HepG2 (cell line): Measurements from ENCODE around the gene RAPGEF5.
A peak's percentile ranks its signal among the peaks of the same experiment; 100 is the strongest.

Experiments used
- ELF4 ChIP-seq: sonication (generic); formaldehyde crosslinking; IDR thresholded peaks from 2 replicates; pipeline ENCODE4 v1.5.0; 2020; ENCODE audit warnings: missing genetic modification reagents, mild to moderate bottlenecking, moderate library complexity, borderline replicate concordance
- EP300 ChIP-seq, 3 experiments: sonication (generic) in 1 of 3; formaldehyde crosslinking in 1 of 3; IDR thresholded peaks; 2 replicates each; pipeline versions ENCODE4 v1.5.1 to v1.6.1; 2011 to 2020; ENCODE audit warnings: low read depth in 2 of 3, low read length in 2 of 3, borderline replicate concordance in 1 of 3, improper control_type of control experiment in 1 of 3, mild to moderate bottlenecking in 1 of 3, missing genetic modification reagents in 1 of 3, moderate library complexity in 1 of 3
- ETV5 ChIP-seq: IDR thresholded peaks from 2 replicates; pipeline ENCODE4 v1.6.1; 2018; ENCODE audit warnings: missing biosample characterization, missing genetic modification reagents, inconsistent platforms, borderline replicate concordance
- FOXM1 ChIP-seq: sonication (generic); formaldehyde crosslinking; IDR thresholded peaks from 2 replicates; pipeline ENCODE4 v1.5.0; 2020; ENCODE audit warnings: missing genetic modification reagents
- KAT2B ChIP-seq: fragments of 150-350 bp; IDR thresholded peaks from 2 replicates; pipeline ENCODE4 v1.6.1; 2014; ENCODE audit warnings: low read depth, low read length, borderline replicate concordance
- MTF1 ChIP-seq: sonication (generic); formaldehyde crosslinking; IDR thresholded peaks from 2 replicates; pipeline ENCODE4 v1.5.0; 2020; ENCODE audit warnings: missing genetic modification reagents
- POLR2A ChIP-seq, 2 experiments: IDR thresholded peaks; 2 replicates each; pipeline ENCODE4 v1.6.1; 2011; ENCODE audit warnings: low read depth in 2 of 2, low read length in 2 of 2, mild to moderate bottlenecking in 1 of 2, moderate library complexity in 1 of 2; ENCODE audit not compliant: insufficient read depth in 1 of 2
- POLR2AphosphoS2 ChIP-seq: IDR thresholded peaks from 2 replicates; pipeline ENCODE4 v1.6.1; 2011; ENCODE audit warnings: low read depth, low read length, improper control_type of control experiment
- REST ChIP-seq, 2 experiments: IDR thresholded peaks; 2 replicates each; pipeline ENCODE4 v1.6.1; 2011 to 2012; ENCODE audit warnings: low read length in 2 of 2, borderline replicate concordance in 1 of 2, low read depth in 1 of 2, mild to moderate bottlenecking in 1 of 2, moderate library complexity in 1 of 2
- TEAD3 ChIP-seq: optimal IDR thresholded peaks from 2 replicates; pipeline ENCODE3; 2016; ENCODE audit warnings: borderline replicate concordance
- TF ChIP-seq, protein P1 (sequence below): sonication (generic); formaldehyde crosslinking; IDR thresholded peaks from 2 replicates; pipeline ENCODE4 v1.5.0; 2020; ENCODE audit warnings: mild to moderate bottlenecking, missing genetic modification reagents, moderate library complexity
- TF ChIP-seq, protein P2 (sequence below): IDR thresholded peaks from 2 replicates; pipeline ENCODE4 v1.6.1; 2016; ENCODE audit warnings: low read depth, missing genetic modification reagents, missing compliant biosample characterization
- TF ChIP-seq, protein P3 (sequence below): IDR thresholded peaks from 2 replicates; pipeline ENCODE4 v1.6.1; 2016; ENCODE audit warnings: missing biosample characterization, missing genetic modification reagents, low read depth

GRCh38 chr7:22141355-22141754 is 215.6 kb downstream of the RAPGEF5 start:
- TF ChIP-seq FOXM1 (CRISPR knock-in tag) (no peak), MTF1 (CRISPR knock-in tag) (no peak), POLR2A (IDR thresholded peaks at IDR 0.05; ENCODE audit: insufficient read depth in 1 of 2, low read depth in 2 of 2, low read length in 2 of 2) (0 out of 4 replicates have a peak, but pooled peaks of 1 of the 2 experiments have one; percentile 17), EP300 (IDR thresholded peaks at IDR 0.05; ENCODE audit: low read depth in 2 of 2, low read length in 2 of 2) (no peak), EP300 (CRISPR knock-in tag; IDR thresholded peaks at IDR 0.05; ENCODE audit: borderline replicate concordance) (no peak), KAT2B (no peak), ELF4 (no peak), TEAD3 (CRISPR knock-in tag) (no peak), ETV5 (no peak), REST (IDR thresholded peaks at IDR 0.05; ENCODE audit: borderline replicate concordance in 1 of 2, low read depth in 1 of 2, low read length in 2 of 2) (no peak), POLR2AphosphoS2 (no peak)
- TF ChIP-seq, protein P1, sequence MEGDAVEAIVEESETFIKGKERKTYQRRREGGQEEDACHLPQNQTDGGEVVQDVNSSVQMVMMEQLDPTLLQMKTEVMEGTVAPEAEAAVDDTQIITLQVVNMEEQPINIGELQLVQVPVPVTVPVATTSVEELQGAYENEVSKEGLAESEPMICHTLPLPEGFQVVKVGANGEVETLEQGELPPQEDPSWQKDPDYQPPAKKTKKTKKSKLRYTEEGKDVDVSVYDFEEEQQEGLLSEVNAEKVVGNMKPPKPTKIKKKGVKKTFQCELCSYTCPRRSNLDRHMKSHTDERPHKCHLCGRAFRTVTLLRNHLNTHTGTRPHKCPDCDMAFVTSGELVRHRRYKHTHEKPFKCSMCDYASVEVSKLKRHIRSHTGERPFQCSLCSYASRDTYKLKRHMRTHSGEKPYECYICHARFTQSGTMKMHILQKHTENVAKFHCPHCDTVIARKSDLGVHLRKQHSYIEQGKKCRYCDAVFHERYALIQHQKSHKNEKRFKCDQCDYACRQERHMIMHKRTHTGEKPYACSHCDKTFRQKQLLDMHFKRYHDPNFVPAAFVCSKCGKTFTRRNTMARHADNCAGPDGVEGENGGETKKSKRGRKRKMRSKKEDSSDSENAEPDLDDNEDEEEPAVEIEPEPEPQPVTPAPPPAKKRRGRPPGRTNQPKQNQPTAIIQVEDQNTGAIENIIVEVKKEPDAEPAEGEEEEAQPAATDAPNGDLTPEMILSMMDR (CRISPR knock-in tag) = no peak
- TF ChIP-seq, protein P2, sequence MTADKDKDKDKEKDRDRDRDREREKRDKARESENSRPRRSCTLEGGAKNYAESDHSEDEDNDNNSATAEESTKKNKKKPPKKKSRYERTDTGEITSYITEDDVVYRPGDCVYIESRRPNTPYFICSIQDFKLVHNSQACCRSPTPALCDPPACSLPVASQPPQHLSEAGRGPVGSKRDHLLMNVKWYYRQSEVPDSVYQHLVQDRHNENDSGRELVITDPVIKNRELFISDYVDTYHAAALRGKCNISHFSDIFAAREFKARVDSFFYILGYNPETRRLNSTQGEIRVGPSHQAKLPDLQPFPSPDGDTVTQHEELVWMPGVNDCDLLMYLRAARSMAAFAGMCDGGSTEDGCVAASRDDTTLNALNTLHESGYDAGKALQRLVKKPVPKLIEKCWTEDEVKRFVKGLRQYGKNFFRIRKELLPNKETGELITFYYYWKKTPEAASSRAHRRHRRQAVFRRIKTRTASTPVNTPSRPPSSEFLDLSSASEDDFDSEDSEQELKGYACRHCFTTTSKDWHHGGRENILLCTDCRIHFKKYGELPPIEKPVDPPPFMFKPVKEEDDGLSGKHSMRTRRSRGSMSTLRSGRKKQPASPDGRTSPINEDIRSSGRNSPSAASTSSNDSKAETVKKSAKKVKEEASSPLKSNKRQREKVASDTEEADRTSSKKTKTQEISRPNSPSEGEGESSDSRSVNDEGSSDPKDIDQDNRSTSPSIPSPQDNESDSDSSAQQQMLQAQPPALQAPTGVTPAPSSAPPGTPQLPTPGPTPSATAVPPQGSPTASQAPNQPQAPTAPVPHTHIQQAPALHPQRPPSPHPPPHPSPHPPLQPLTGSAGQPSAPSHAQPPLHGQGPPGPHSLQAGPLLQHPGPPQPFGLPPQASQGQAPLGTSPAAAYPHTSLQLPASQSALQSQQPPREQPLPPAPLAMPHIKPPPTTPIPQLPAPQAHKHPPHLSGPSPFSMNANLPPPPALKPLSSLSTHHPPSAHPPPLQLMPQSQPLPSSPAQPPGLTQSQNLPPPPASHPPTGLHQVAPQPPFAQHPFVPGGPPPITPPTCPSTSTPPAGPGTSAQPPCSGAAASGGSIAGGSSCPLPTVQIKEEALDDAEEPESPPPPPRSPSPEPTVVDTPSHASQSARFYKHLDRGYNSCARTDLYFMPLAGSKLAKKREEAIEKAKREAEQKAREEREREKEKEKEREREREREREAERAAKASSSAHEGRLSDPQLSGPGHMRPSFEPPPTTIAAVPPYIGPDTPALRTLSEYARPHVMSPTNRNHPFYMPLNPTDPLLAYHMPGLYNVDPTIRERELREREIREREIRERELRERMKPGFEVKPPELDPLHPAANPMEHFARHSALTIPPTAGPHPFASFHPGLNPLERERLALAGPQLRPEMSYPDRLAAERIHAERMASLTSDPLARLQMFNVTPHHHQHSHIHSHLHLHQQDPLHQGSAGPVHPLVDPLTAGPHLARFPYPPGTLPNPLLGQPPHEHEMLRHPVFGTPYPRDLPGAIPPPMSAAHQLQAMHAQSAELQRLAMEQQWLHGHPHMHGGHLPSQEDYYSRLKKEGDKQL = no peak
- TF ChIP-seq, protein P3, sequence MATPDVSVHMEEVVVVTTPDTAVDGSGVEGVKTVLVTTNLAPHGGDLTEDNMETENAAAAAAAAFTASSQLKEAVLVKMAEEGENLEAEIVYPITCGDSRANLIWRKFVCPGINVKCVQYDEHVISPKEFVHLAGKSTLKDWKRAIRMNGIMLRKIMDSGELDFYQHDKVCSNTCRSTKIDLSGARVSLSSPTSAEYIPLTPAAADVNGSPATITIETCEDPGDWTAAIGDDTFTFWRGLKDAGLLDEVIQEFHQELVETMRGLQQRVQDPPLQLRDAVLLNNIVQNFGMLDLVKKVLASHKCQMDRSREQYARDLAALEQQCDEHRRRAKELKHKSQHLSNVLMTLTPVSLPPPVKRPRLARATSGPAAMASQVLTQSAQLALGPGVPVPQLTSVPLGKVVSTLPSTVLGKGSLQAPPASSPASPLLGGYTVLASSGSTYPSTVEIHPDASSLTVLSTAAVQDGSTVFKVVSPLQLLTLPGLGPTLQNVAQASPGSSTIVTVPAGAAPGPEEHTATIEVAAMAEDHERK (CRISPR knock-in tag) = no peak
